Activated T-cell treated with anti-CD3 and anti-CD28 coated beads for 1 hour (primary cell): ENCODE results near the gene PDCL3.

Source experiments
- DNase-seq: peaks from one replicate; pipeline ENCODE4 v3.0.0-alpha.2; 2020; ENCODE audit warnings: low read depth

The PDCL3 gene

GRCh38 chr2:100562613-100563406 is at the start of gene PDCL3:
TSS of gene PDCL3 (plus strand) at chr2:100562993. CDS start at chr2:100563068, 75 bp downstream.
- peak; percentile 90 for DNase-seq

- DNase-seq = no peak
These were observed 49.1 kb upstream of the PDCL3 start for GRCh38 chr2:100513650-100514049.

- no peak for DNase-seq
These were observed 45.2 kb upstream of the PDCL3 start for GRCh38 chr2:100517556-100517955.

- DNase-seq = no peak
These were observed 44.0 kb upstream of the PDCL3 start for GRCh38 chr2:100518801-100519200.

DNA sequence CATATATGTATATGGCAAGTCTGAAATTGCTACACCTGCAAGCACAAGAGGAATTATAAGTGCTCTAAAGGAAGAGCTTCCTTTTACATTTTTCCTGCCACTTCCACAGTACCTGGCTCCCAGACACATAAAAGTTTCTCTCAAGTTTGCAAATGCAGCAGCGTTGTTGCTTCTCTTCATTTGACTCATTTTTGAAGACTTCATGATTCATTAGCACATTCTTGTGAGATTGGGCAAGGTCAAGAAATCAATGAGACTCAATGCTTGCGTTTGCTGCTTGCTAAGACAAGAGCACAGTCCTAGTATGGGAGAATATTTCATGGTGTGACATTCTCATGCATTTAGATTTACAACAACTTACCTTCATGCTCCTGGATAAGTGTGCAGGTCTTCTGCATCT is 42.6 kb upstream of the PDCL3 start:
- no peak for DNase-seq

DNA sequence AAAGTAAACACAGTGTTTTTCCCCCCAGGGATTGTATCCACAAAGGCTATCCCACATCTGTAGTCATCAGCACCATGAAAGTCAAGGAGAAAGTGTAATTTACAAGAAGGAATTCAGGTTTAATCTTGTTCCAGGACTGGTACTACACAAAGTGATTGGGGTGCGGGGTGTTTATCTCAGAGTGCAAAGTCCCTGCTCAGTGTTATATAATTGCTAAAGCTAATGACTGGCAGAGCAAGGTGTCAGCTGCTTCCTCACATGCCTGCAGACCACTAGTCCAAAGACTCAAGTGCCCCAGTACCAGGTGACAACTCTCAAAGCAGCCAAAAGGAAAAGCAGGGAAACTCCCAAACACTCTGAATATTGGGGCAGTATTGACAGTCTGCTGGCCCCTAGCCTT is 40.4 kb upstream of the PDCL3 start:
- DNase-seq = no peak

- no peak for DNase-seq
These were observed 38.5 kb upstream of the PDCL3 start for GRCh38 chr2:100524331-100524730.

DNA sequence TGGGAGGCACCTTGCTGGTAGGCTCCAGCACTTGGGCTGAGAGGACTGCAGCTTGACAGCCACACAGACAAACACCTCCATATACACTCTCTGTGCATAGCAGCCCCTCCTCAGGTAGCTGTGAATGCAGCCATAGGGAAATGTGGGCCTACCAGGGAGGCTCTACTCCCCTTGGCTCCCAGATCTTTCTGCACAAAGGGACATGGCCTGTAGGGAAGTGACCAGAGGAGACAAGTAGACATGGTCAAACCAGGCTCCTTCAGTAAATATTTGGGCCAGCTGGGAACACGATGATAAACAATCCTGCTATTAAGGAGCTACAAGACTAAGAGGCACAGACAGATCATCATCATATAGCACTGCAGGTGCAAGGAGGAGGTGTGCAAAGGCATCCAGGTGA is 35.9 kb upstream of the PDCL3 start:
- no peak for DNase-seq

GRCh38 chr2:100527440-100528015 is 35.3 kb upstream of the PDCL3 start:
- no peak for DNase-seq

DNA sequence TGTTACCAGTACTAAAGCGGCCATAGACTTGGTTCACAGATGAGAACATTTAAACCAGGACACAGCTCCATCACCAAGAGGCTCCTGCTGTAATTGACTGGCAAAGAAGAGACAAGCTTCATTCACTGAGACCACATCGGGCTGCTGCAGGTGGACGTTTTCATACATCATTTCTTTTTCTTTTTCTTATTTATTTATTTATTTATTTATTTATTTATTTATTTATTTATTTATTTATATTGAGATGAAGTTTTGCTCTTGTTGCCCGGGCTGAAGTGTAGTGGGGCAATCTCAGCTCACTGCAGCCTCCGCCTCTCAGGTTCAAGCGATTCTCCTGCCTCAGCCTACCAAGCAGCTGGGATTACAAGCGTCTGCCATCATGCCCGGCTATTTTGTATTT is 33.6 kb upstream of the PDCL3 start:
- no peak for DNase-seq

GRCh38 chr2:100529900-100530299 is 32.9 kb upstream of the PDCL3 start:
- DNase-seq = no peak

GRCh38 chr2:100535855-100536254 is 26.9 kb upstream of the PDCL3 start:
- no peak for DNase-seq

DNA sequence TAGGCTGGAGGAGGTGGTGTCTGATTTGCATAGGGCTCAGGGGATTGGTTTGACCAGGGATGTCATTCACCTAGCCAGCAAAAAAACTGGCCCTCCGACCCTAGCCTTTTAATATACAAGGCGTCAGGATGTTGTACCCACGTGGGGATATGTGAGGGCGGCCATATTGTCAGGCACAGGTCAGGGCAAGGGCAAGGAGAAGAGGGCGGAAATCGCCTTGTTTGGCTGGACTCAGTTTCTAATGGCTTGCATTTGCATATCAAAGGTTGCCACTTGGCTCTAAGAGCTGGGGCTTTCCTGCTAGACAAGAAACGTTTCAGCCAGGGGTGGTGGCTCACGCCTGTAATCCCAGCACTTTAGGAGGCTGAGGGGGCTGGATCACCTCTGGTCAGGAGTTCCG is 24.9 kb upstream of the PDCL3 start:
- DNase-seq = no peak

DNA sequence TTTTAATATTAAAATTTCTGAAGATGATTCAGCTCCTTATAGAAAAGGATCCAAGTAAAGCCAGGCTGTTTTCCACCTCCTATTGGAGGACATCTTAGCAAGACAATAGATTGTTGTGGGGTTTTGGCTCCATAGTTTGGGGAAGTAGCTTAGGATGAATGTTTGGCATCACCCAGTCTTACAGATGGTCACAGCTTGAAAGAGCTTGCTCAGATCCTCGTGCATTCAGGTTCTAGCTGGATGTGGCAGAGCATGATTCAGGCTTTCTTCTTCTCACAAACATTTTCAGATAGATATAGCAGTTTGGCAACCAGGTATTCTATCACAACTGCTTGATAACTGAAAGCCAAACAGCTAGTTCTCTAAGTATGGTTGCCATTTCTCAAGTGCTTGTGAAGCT is 23.6 kb upstream of the PDCL3 start:
- DNase-seq = no peak

DNA sequence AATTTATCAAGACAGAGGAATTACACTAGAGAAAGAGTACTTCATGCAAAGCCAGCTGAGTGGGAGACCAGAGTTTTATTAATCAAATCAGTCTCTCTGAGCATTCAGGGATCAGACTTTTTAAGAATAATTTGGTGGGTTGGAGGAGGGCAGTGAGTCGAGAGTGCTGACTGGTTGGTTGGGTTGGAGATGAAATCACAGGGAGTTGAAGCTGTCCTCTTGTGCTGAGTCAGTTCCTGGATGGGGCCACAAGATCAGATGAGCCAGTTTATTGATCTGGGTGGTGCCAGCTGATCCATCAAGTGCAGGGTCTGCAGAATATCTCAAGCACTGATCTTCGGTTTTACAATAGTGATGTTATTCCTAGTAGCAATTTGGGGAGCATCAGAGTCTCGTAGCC is 21.4 kb upstream of the PDCL3 start:
- DNase-seq = no peak

DNA sequence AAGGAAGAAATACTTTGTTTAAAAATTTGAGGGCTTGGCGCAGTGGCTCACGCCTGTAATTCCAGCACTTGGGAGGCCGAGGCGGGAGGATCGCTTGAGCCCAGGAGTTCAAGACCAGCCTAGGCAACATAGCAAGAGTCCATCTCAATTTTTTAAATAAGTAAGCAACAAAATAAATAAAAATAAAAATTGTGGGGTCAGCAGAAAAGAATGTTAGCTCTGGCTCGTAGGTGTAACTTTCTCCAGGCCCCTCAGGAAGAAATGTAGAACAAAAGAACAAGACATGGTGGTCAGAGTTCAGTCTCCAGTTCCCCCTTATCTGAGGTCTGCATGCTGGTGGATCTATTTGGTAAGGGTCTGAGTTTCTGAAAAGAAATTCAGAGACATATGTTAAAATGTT is 20.4 kb upstream of the PDCL3 start:
- no peak for DNase-seq

DNA sequence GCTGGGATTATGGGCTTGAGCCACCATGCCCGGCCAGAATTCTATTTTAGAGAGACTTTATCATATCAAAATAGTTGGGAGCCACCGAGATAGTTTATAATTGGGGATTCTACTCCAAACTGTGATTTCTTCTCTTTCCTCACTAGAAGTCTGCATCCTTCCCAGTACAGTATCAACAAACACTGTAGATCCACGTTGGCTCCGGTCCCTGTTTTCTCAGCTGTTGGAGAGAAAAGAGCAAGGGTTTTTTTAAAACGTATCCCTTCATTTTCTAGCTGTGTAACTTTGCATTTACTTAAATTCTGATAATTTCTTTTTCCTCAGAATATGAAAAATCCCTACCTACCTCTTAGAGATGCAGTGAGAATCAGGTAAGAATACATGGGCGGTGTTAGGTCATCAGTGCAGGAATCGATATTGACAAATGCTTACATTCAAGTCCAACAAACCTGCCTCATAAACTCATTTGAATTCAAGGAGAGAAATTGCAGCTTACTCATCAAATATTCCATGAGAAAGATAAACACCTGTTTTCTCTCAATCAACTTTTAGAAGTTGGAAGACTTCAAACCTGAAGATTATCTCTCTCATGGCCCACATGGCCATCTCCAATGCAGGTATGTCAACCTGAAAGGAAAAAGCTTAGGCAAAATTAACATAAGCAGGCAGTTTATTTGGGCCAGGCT is 17.7 kb upstream of the PDCL3 start:
- DNase-seq = no peak

DNA sequence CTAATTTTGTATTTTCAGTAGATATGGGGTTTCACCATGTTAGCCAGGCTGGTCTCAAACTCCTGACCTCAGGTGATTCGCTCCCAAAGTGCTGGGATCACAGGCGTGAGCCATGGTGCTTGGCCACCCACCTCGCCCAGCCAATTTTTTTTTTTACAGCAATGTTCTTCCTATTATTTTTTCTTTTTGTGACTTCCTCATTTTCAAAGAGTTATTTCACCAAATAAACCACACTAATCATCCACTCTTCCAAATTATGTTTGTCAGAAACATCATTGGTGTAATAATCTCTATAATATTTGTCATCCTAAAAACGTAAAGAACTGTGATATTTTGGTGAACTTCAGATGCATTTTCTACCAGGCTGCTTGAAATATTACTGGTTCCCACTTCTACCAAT is 16.3 kb upstream of the PDCL3 start:
- DNase-seq = no peak

DNA sequence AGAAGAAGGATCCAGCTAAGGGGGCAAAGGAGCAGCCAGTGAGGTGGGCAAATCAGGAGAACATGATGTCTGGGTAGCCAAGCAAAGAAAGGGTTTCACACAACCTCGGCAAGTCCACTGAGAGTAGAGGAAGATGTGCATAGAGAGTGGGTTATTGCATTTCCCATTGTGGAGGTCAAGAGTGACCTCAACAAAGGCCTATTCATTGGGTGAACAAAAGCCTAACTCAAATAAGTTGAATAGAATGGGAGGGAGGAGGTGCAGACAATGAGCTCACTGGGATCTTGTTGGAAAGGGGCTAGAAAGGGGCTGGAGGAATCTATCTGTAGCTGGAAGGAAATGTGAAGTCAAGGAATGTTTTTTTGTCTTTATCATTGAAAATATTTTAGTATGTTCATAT is 14.0 kb upstream of the PDCL3 start:
- no peak for DNase-seq

- no peak for DNase-seq
These were observed 11.5 kb upstream of the PDCL3 start for GRCh38 chr2:100551303-100551702.

GRCh38 chr2:100554798-100555407 is 7.9 kb upstream of the PDCL3 start:
- peak; percentile 14 for DNase-seq

- no peak for DNase-seq
These were observed 6.0 kb upstream of the PDCL3 start for GRCh38 chr2:100556746-100557145.
